GM21447 (cell line): ENCODE results near the gene MAP4K4.

ENCODE experiments used
- ATAC-seq: cut with Tn5 transposase; IDR thresholded peaks from one replicate; pipeline ENCODE4 v1.9.1; 2021; ENCODE audit not compliant: unreplicated experiment

MAP4K4 gene

DNA sequence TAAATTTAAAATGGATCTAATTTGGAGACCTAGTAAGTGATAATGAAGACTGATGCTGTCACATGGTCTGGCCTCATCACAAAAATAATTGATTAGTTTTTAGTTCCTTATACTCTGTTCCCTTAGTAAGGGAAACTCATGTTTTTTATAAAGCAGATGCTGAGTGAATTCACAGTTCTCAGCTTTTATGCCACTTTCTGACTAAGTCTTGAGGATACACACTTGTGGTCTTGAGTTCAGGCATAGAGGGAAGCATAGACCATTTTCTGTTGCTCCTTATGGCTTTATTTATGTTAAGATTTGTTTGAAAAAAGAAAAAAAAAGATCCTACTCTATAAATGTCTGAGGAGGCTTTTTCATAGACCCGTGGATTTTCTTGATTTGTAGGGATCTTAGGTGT is 91.1 kb downstream of the MAP4K4 start:
- no peak for ATAC-seq

DNA sequence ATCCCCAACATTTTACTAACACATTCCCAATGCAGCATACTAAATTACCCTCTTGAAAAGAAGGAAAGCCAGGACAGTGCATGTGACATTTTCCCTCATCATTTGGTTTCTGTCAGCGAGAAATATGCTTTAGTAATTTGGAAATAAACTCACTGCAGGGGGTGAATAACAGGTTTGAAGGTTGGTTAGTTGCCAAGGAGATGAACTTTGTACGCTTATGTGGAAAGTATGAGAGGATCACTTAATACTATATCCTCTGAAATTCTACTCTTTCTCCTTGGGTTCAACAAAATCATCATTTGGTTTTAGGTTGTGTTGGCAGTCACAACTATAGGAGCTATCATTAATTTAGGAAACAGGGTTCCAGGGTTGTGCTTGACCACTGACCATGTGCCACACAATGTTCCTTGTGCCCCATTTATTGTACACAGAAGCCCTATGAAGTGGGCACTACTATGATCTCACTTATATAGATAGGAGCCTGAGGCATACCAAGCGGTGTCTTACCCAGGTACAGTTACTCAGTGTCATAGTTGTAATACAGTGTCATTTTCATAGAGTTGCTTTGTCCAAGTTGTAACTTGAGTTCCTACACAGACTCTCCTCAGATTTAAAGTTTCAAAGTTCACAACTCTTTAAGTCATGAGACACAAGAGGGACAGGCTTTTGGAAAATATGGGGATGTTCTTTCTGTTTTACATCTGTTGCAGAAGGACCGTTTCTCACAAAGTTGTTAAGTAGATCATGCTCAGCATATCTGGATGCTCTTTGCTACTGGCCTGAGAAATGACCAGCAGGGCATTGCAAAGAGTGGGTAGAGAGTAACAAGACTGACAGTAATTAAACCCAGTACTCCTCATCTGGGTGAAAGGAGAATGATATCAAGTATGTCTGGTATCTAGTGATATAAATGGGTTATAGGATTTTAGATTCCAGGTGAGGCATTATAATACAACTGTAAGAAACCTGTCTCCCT is 91.8 kb downstream of the MAP4K4 start:
- no peak for ATAC-seq

DNA sequence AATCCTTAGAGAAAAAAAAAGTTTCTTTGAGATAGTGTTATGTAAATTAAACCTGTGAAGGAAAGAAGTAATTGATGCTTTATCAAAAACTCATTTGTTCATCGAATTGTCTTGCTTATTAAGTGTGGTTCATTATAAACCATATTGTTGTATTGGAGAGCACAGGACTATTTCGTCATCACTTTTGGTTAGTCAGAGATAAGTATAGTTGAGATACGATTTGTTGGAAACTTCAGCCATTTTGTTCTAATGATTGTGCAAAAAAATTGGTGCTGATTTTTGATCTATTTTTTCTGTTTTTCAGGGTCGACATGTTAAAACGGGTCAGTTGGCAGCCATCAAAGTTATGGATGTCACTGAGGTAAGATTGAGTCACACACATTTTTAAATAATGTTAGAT is 92.9 kb downstream of the MAP4K4 start:
- ATAC-seq: no peak

DNA sequence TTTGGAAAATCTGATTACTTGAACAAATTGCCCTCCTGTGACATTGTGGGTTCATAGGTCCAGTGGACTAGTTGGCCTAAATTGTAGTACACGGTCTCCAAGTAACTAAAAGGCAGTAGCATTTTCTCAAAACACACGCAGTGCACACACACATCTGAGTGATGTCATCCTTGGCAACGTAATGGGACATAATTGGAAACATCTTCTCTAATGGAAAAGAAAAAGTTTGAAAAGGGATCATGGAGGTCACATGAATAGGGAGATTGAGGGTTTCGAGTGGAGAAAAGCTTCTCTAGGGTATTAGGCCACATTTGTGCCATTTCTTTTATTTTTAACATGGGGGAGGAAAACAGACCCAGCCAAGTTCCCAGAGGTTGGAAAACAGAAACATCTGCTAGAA is 93.3 kb downstream of the MAP4K4 start:
- no peak for ATAC-seq

DNA sequence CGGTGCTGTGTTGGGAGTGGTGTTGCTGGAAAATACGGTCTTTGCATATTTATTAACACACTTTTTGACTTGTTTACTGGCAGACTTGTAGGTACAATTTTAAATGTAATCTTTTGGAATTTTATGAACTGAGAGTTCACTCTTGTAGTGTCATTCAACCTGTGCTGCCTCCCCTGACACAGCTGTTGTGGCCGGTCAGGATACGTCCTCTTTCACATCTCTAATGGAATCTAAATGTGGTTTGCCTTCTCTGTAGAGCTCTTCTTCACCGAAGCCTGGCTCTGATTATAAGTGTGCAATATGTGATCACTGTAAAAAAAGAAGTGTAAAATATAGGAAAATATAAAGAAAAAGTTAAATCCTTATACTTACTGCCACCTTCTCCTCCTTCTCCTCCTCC is 94.7 kb downstream of the MAP4K4 start:
- no peak for ATAC-seq

GRCh38 chr2:101793277-101793969 is 95.9 kb downstream of the MAP4K4 start:
- ATAC-seq: no peak

DNA sequence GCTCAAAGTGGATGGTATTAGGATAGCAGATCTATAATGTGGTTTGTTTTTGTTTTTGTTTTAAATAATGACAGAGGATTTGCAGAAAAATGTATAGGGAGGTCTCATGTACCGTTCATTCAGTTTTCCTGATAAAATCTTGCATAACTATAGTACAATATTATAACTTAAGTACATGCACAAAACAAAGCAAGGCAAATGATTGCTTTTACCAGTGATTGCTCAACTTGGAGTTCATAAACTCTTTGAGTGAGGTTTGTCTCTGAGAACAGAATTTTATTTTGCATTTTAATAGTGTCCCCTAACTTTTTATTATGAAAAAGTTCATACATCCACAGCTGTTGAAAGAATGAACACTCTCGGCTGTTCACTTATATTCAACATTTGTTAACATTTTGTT is 96.6 kb downstream of the MAP4K4 start:
- no peak for ATAC-seq

DNA sequence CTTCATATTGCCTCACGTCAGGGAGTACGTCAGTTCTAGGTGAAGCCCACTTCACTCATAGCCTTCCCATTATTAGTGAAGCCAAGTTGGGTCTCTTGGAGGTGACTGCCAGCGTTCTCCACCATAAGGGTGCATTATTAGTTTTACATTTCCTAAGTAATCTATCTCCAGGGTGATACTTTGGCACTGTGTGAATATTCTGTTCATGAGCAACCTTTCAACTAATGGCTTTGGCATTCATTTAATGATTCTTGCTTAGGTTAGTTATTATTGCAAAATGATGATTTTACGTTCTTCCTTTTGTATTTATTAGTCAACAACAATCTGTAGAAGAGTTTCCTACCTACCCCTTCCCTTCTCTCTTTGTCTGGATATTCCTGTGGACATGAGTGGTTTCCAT is 97.5 kb downstream of the MAP4K4 start:
- no peak for ATAC-seq

DNA sequence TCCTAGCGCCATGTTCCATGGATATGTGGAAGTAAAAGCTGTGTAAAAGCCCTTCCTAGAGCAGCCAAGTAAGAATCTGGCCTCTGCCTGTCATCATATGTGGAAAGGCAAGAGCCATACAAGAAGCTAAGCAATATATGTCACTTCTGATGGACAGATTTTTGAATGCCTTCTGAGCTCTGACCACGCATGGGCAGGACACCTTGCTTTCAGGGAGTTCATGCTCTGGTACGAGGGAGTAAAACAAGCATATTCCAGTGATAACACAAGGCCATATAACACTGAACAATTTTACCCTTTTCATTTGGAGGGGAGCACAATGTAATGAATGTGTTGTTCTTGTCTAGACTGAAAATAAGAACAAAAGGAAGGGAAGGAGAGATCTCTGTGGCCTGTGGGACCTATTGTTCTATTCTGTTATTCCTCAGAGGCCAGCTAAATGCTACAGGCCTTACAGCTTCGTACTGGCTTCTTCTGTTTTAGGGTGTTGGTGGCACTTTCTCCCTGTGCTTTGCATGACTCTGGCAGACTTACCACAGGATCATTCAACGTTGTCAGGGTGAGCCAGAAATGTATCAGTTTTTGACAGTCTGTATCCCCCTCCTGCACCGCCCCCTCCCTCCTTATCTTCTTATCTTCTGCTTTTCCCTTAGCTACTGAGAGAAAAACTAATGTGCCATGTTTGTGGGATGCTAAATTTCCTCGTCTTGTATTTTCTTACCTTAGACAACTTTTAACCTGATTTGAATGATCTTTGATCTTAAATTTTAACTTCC is 99.5 kb downstream of the MAP4K4 start:
- ATAC-seq: no peak

DNA sequence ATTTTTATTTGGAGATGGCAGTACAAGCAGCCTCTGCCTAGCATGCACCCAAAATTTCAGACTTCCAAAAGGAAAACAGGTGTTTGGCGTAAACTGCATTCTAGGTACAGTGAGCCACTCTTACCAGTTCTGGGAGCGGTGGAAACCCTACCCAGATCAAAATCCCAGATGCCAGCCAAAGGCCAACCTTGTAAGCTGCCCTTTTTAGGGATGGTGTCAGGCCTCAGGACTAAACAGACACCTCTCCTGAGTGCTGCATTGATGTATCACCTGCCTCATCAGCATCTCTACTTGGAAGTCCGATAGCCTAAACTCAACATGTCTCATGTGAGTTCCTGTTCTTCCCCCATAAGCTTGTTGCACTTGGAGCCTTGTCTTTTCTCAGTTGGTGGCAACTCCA is 104.0 kb downstream of the MAP4K4 start:
- no peak for ATAC-seq

DNA sequence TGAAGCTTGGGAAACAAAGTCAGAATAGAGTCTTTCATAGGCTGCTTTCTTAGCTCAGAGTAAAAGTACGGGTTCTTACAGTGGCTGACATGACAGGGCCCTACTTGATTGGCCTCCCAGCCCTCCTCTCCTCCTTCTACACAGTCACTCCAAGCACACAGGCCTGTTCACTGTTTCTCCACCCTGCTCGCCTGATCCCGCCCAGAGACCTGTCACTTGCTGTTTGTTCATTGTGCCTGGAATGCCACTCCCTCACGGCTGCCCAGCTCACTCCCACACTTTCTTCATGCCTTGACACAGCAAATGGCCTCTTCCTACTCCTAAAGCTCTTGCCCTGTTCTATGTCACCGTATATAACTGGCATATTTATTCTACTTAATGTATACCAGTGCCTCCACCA is 104.8 kb downstream of the MAP4K4 start:
- ATAC-seq: no peak

DNA sequence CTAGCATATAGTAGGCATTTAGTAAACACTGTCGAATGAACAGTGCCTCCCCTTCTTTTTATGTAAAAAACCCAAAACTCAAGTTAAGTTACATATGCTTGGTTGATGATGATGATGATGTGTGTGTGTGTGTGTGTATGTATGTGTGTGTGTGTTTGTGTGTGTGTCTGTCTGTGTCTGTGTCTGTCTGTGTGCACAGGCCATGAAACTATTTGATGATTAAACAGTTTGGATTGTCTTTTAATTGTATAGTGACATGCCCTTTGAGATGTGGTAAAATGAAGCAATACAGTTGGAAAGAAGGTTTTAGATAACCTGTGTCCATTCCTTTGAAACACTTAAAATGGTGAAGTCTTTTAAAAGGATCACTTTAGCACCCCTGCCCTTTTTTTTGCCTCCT is 105.6 kb downstream of the MAP4K4 start:
- no peak for ATAC-seq

DNA sequence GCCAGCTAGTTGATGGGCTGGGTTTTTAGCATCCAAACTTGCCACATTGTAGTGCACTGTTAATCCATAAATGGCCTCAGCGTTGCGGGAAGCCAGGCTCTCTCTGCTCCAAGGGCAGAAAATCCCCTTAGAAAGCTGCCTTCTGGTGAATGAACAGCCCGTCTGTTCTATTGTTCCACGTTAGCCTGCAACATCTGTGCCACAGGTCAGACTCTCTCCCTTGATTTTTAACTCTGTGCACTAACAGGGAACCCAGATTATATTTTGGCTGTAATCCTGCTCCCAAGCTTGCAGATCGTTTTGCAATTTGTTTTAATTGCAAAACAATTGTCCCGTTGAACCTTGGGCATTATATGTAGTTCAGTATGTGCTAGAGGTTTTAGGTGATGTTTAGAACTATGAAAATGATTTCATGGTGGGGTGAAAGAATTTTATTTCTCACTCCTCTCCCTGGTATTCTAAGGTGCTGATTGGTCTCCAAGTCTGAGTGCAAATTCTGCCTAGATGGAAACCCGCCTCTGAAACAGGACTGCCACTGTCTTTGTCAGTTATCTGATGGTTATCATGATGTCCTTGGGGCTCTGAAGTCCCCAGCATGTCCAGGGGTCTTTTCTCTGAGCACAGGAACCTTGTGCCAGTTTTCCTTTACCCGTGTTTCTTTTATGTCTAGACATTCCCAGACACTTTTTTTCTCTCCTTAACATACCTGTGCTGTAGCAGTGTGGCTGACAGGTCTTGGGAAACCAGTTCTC is 106.6 kb downstream of the MAP4K4 start:
- no peak for ATAC-seq

- ATAC-seq: no peak
Observed at GRCh38 chr2:101805152-101806088, 107.9 kb downstream of the MAP4K4 start.

DNA sequence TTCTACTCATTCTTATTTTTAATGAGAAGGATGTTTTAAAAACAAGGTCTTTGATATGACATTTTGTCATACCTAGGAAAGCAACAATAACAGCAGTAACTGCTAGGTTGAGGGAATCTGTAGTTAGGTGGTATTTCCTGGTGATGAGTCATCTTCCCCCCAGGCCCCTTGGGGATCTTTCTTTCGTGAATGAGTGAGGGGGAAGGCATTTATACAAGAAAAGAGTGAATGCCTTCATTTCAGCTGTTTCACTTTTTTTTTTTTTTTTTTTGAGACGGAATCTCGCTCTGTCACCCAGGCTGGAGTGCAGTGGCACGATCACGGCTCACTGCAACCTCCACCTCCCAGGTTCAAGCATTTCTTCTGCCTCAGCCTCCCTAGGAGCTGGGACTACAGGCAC is 108.6 kb downstream of the MAP4K4 start:
- ATAC-seq: no peak

- no peak for ATAC-seq
Observed at GRCh38 chr2:101806701-101807100, 109.2 kb downstream of the MAP4K4 start.

GRCh38 chr2:101807242-101807641 is 109.7 kb downstream of the MAP4K4 start:
- ATAC-seq: no peak

DNA sequence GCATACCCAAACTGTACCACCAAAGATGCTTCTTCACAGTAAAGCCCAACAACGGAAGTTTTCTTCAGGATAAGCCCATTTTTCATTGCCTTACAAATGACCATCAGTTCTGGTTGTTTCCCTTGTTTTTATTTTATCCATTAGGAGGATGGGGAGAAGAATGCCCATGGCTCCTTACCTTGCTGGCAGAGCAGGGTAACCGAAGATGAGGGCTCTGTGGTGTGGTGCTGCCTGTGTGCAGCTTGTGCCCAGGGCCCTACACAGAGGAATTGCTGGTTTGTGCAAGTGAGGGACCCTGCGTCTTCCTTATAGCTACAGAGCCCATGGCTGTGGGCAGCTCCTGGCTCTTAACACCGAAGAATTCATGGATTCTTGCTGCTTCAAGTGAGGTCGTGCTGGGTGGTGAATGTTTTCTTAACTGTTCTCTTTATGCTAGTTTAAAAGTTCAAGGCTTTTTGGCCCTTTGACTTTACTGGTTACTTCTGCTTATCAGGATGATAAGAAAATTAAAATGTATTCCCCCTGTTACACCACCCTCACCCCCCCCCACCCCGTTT is 110.6 kb downstream of the MAP4K4 start:
- ATAC-seq: no peak

- no peak for ATAC-seq
Observed at GRCh38 chr2:101809698-101810097, 112.2 kb downstream of the MAP4K4 start.
